CD4-positive, CD25-positive, alpha-beta regulatory T cell (primary cell): ENCODE data around the gene GNB2. TPM values are rescaled to one million over a fixed set of nuclear protein-coding genes. Genes with fewer than 3 reads are reported as not detected.
"Not testable (repeated sequence)": the region's sequence is repeated elsewhere in the genome, so short reads cannot be mapped to it uniquely, and the experiment has no call there.

Source experiments
- ATAC-seq, 2 donors: fragments of 150-1000 bp; cut with Tn5 transposase; one replicate each; pipeline ENCODE4 v1.10.0; 2021; ENCODE audit warnings: low read depth in 2 of 2, moderate number of reproducible peaks in 2 of 2, moderate library complexity in 1 of 2
- DNase-seq, 3 donors: peaks; one replicate each; pipeline versions ENCODE4 v3.0.0 to v3.0.0-alpha.2; 2012 to 2022; ENCODE audit warnings: mixed read lengths in 1 of 3
- H3K27ac ChIP-seq: one replicate; pipeline ENCODE4 v1.7.0; 2013; ENCODE audit warnings: mild to moderate bottlenecking, low read length; ENCODE audit not compliant: insufficient read depth, poor library complexity, severe bottlenecking
- H3K27me3 ChIP-seq: one replicate; pipeline ENCODE4 v1.7.0; 2013; ENCODE audit warnings: low read length; ENCODE audit not compliant: control insufficient read depth, insufficient read depth
- H3K36me3 ChIP-seq: one replicate; pipeline ENCODE4 v1.7.0; 2013; ENCODE audit warnings: mild to moderate bottlenecking, low read length, moderate library complexity; ENCODE audit not compliant: control insufficient read depth, insufficient read depth
- H3K4me1 ChIP-seq: 2 replicates; pipeline ENCODE4 v1.7.0; 2013; ENCODE audit warnings: mild to moderate bottlenecking, low read length; ENCODE audit not compliant: insufficient read depth, control insufficient read depth, poor library complexity, severe bottlenecking
- H3K4me3 ChIP-seq: one replicate; pipeline ENCODE4 v1.7.0; 2013; ENCODE audit warnings: low read depth, mild to moderate bottlenecking, low read length, moderate library complexity
- H3K9me3 ChIP-seq, 2 experiments: 1 replicate in 1 of 2; 2 replicates in 1 of 2; pipeline ENCODE4 v1.7.0; 2013; ENCODE audit warnings: low read length in 2 of 2, mild to moderate bottlenecking in 1 of 2, moderate library complexity in 1 of 2; ENCODE audit not compliant: control insufficient read depth in 2 of 2
- H3K27ac Mint-ChIP-seq, 3 donors: one replicate each; pipeline ENCODE4 v1.8.0; 2020 to 2022; ENCODE audit warnings: mild to moderate bottlenecking in 3 of 3, mixed read lengths in 3 of 3, moderate library complexity in 2 of 3
- H3K27me3 Mint-ChIP-seq: one replicate; pipeline ENCODE4 v1.8.0; 2022; ENCODE audit warnings: mild to moderate bottlenecking, mixed read lengths
- H3K36me3 Mint-ChIP-seq: one replicate; pipeline ENCODE4 v1.8.0; 2020; ENCODE audit warnings: mixed read lengths
- H3K4me1 Mint-ChIP-seq, 4 donors: one replicate each; pipeline ENCODE4 v1.8.0; 2020 to 2022; ENCODE audit warnings: mixed read lengths in 4 of 4, mild to moderate bottlenecking in 1 of 4
- H3K4me3 Mint-ChIP-seq, 4 donors: one replicate each; pipeline ENCODE4 v1.8.0; 2020 to 2022; ENCODE audit warnings: mild to moderate bottlenecking in 4 of 4, mixed read lengths in 4 of 4, moderate library complexity in 3 of 4
- H3K9me3 Mint-ChIP-seq, 7 donors: one replicate each; pipeline ENCODE4 v1.8.0; 2020 to 2022; ENCODE audit warnings: mixed read lengths in 7 of 7, mild to moderate bottlenecking in 3 of 7, moderate library complexity in 2 of 7
- polyA plus RNA-seq, 4 donors: library from polyadenylated mRNA; unstranded; fragments of 300-500 nt; fragmentation: Illumina TruSeq; gene quantifications; one replicate each; pipeline ENCODE4 v1.2.3, GENCODE V29; 2021
- total RNA-seq: library from RNA; stranded (reverse); gene quantifications from one replicate; pipeline ENCODE4 v1.2.3, GENCODE V29; 2022

Gene GNB2
- total and polyA plus RNA-seq, 5 donors from 2014 or later = 47.2 to 160 (median 67.7) TPM

DNA sequence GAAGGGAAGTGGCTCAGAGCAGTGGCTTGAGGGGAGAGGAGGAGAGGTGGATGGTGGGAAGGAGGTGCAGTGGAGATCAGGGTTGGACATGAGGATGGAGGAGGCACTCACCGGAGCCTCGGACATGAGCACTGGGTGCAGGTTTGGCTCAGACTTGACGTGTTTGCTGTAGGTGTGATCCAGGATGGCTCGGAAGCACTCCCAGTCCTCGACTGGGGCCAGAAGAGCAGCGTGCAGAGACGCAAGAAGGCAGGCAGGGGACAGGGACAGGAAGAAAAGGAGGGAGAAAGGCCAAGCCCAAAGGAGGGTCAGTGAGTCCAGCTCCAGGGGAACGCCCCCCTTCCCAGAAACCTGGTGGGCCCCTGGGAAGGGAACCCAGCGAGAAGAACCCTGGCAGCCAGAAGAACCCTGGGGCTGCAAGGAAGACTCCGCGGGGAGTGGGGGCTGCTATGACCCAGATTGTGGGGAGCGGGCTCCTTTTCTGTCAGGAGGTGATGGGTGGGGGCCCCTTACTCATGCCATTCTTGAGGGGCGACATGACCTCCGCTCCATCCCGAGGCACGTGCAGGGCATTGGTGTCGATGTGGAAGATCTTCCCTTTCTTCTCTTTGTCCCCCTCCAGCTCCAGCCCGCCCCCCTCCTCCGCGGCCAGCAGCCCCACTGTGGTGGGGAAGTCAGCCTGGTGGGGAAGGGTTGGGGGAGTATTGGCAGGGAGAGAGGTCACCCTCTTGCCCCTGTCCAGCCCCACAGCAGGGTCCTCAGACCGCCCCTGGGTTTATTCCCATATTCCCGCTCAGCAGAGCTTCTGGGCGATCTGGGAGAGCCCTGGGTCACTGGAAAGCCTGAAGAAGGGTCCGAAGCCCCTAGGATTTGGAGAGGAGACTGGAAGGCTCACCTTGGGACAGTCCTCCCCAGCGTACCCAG lies 18.4 kb upstream of the GNB2 start:
- peaks cover 9% of the 10 kb centered on the region for H3K4me1 ChIP-seq
- Mint-ChIP-seq H3K4me3 (no peak overlapping the region), H3K4me1 (peaks cover 0 to 9% (median 3%) of the 10 kb centered on the region in 4 donors), H3K9me3 (peaks cover 0 to 6% (median 0%) of the 10 kb centered on the region in 7 donors), H3K36me3 (no peaks in the 10 kb centered on the region), H3K27me3 (peaks cover 66% of the 10 kb centered on the region), H3K27ac (peak overlapping the region in 1 of 3 donors; percentile 48)
- H3K4me3 ChIP-seq = no peak overlapping the region
- ATAC-seq (no peak), DNase-seq (no peak)
- H3K27me3 ChIP-seq = peaks cover 18% of the 10 kb centered on the region
- no peak overlapping the region for H3K27ac ChIP-seq
- H3K9me3 ChIP-seq = no peaks in the 10 kb centered on the region
- H3K36me3 ChIP-seq = no peaks in the 10 kb centered on the region

DNA sequence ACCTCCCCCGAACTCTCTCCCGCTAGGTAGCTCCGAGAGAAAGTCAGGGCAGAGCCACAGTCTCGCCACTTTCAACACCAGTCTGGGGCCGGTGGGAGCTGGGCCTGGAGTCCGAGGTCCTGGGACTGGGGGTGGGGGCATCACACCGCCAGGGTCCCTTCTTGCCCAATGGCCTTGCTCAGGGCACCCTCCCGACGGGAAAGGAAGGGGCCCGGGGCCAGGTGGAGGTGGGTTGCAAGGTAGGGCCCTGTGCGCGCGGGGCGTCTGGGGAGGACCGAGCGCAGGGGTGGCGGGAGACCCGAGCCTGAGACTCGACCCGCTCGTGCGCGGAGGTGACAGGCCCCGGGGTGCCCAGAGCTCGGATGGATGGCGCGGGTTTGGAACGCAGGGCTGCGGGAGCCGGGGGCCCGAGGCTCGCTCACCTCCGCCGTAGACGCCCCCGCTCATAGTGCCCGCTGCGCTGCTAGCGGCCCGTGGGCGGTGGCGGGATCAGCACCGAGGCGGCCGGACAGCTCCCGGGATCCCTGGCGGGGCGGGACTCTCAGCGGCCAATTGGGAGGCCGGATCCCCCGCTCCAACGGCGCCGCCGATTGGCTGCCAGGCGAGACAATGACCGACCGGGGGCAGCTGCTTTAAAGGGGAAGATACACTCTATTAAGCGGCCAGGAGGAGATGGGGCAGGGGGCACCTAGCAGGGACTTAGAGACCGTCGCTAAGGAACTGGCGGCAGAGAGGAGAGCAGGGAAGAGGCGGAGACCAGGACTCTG lies 17.4 kb upstream of the GNB2 start, which contains the start of gene ACTL6B:
Gene ACTL6B (minus strand): TSS at position 541 of the 767 bp plus-strand sequence. CDS start 94 bp downstream, at position 447.
- H3K27me3 Mint-ChIP-seq = peaks cover 71% of the 10 kb centered on the region
- H3K27me3 ChIP-seq = peaks cover 18% of the 10 kb centered on the region
- peak within 1 kb of the TSS in 1 of 4 donors; percentile 65 for H3K4me3 Mint-ChIP-seq
- H3K9me3 Mint-ChIP-seq = peaks cover 0 to 4% (median 0%) of the 10 kb centered on the region in 7 donors
- peaks cover 0 to 4% (median 3%) of the 10 kb centered on the region in 4 donors for H3K4me1 Mint-ChIP-seq
- H3K36me3 Mint-ChIP-seq = no peaks in the 10 kb centered on the region
- no peak within 1 kb of the TSS for H3K27ac ChIP-seq
- no peaks in the 10 kb centered on the region for H3K9me3 ChIP-seq
- no peak within 1 kb of the TSS for H3K4me3 ChIP-seq
- ATAC-seq (no peak), DNase-seq (peak in 2 of 3 donors; percentile 47 to 62)
- peak within 1 kb of the TSS in 1 of 3 donors; percentile 63 for H3K27ac Mint-ChIP-seq
- H3K36me3 ChIP-seq = no peaks in the 10 kb centered on the region
- H3K4me1 ChIP-seq = peaks cover 9% of the 10 kb centered on the region

- not testable (repeated sequence) for H3K27ac ChIP-seq, H3K36me3 ChIP-seq, H3K27ac Mint-ChIP-seq, H3K9me3 ChIP-seq, H3K36me3 Mint-ChIP-seq, H3K9me3 Mint-ChIP-seq, H3K4me1 Mint-ChIP-seq, DNase-seq, H3K4me3 ChIP-seq, ATAC-seq, H3K4me1 ChIP-seq, H3K27me3 ChIP-seq, H3K4me3 Mint-ChIP-seq
- peaks cover 50% of the 10 kb centered on the region for H3K27me3 Mint-ChIP-seq
Observed at GRCh38 chr7:100662194-100662776, 11.3 kb upstream of the GNB2 start.

DNA sequence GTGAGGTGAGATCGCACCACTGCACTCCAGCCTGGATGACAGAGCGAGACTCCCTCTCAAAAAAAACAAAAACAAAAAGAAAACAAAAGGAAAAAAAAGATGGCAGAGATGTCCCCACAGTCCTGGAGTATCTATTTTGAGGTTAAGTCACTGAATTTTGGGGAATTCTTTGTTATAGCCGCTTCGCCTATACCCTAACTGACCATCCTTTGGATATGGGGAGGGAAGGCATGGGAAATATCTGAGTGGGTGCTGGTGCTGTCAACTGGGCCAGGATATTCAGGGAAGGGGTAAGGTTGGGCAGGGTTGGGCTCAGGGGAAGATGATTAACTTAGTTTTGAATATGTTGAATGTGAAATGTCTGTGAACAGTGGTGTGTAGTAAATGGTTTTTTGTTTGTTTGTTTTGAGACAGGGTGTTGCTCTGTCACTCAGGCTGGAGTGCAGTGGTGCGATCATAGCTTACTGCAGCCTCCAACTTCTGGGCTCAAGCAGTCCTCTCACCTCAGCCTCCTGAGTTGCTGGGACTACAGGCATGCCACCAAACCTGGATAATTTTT lies 8.3 kb upstream of the GNB2 start:
- no peak overlapping the region for H3K27ac ChIP-seq
- Mint-ChIP-seq H3K27ac (peak overlapping the region in 1 of 3 donors; percentile 78), H3K36me3 (no peaks in the 10 kb centered on the region), H3K9me3 (peaks cover 0 to 2% (median 0%) of the 10 kb centered on the region in 7 donors), H3K4me3 (no peak overlapping the region), H3K27me3 (peaks cover 30% of the 10 kb centered on the region), H3K4me1 (no peaks in the 10 kb centered on the region)
- H3K9me3 ChIP-seq = no peaks in the 10 kb centered on the region
- H3K4me1 ChIP-seq = no peaks in the 10 kb centered on the region
- DNase-seq = no peak
- ATAC-seq = no peak
- no peaks in the 10 kb centered on the region for H3K36me3 ChIP-seq
- H3K4me3 ChIP-seq = no peak overlapping the region
- H3K27me3 ChIP-seq = no peaks in the 10 kb centered on the region

GRCh38 chr7:100667331-100668068 lies 6.0 kb upstream of the GNB2 start:
- no peak overlapping the region for H3K27ac ChIP-seq
- H3K4me3 Mint-ChIP-seq = no peak overlapping the region
- DNase-seq = no peak

DNA sequence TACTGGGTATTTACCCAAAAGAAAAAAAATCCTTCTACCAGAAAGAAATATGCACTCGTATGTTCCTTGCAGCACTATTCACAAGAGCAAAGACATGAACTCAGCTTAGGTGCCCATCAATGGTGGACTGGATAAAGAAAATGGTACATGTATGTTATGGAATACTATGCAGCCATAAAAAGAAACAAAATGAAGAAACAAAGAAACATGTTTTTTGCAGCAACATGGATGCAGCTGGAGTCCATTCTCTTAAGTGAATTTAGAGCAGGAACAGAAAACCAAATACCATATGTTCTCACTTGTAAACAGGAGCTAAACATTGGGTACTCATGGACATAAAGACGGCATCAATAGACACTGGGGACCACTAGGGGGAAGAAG lies 5.5 kb upstream of the GNB2 start:
- Histone ChIP-seq H3K27me3 (no peaks in the 10 kb centered on the region), H3K9me3 (no peaks in the 10 kb centered on the region), H3K4me1 (peaks cover 1% of the 10 kb centered on the region), H3K36me3 (no peaks in the 10 kb centered on the region), H3K27ac (no peak overlapping the region), H3K4me3 (no peak overlapping the region)
- ATAC-seq (no peak), DNase-seq (no peak)
- Mint-ChIP-seq H3K9me3 (peaks cover 0 to 2% (median 0%) of the 10 kb centered on the region in 7 donors), H3K36me3 (no peaks in the 10 kb centered on the region), H3K27ac (no peak overlapping the region), H3K4me3 (peak overlapping the region in 1 of 4 donors; percentile 45), H3K27me3 (peaks cover 22% of the 10 kb centered on the region), H3K4me1 (peaks cover 0 to 5% (median 1%) of the 10 kb centered on the region in 4 donors)

More at GRCh38 chr7:100667331-100668068, 6.0 kb upstream of the GNB2 start:
- Histone ChIP-seq H3K4me3 (no peak overlapping the region), H3K9me3 (no peaks in the 10 kb centered on the region), H3K27me3 (no peaks in the 10 kb centered on the region), H3K4me1 (no peaks in the 10 kb centered on the region), H3K36me3 (no peaks in the 10 kb centered on the region)
- Mint-ChIP-seq H3K27ac (peak overlapping the region in 1 of 3 donors; percentile 57), H3K9me3 (peaks cover 0 to 2% (median 0%) of the 10 kb centered on the region in 7 donors), H3K27me3 (peaks cover 19% of the 10 kb centered on the region), H3K36me3 (no peaks in the 10 kb centered on the region), H3K4me1 (peaks cover 0 to under 1% (median 0%) of the 10 kb centered on the region in 4 donors)
- no peak for ATAC-seq

DNA sequence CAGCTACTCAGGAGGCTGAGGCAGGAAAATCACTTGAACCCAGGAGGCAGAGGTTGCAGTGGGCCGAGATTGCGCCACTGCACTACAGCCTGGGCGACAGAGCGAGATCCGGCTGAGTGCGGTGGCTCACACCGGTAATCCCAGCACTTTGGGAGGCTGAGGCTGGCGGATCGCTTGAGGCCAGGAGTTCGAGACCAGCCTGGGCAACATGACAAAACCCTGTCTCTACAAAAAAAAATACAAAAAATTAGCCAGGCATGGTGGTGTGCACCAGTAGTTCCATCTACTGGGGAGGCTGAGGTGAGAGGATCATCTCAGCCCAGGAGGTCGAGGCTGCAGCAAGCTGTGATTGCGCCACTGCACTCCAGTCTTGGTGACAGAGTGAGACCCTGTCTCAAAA lies 4.4 kb upstream of the GNB2 start:
- H3K36me3 ChIP-seq, H3K9me3 ChIP-seq, ATAC-seq, DNase-seq, H3K27ac Mint-ChIP-seq, H3K27me3 ChIP-seq, H3K9me3 Mint-ChIP-seq, H3K4me3 Mint-ChIP-seq, H3K36me3 Mint-ChIP-seq, H3K27ac ChIP-seq, H3K4me1 ChIP-seq, H3K4me3 ChIP-seq, H3K4me1 Mint-ChIP-seq: not testable (repeated sequence)
- peaks cover 27% of the 10 kb centered on the region for H3K27me3 Mint-ChIP-seq
